Motor neuron (in vitro differentiated cells): ENCODE measurements around the gene GPANK1. TPM values are rescaled to one million over a fixed set of nuclear protein-coding genes. Genes with fewer than 3 reads are reported as not detected.

Source experiments
- ATAC-seq, 8 experiments: fragments of 200-7000 bp; cut with Tn5 transposase; replicated peaks in 6 of 8; 2 replicates each; pipeline ENCODE4 v1.8.0; 2021; ENCODE audit warnings: mild to moderate bottlenecking in 8 of 8, moderate library complexity in 8 of 8
- H3K27ac ChIP-seq, 2 donors: fragments of 250-450 bp; sonication (Bioruptor Pico); 2 replicates each; pipeline ENCODE4 v1.9.0; 2021; ENCODE audit warnings: antibody characterized with exemption in 2 of 2, mild to moderate bottlenecking in 2 of 2, moderate library complexity in 1 of 2
- H3K4me1 ChIP-seq, 2 donors: fragments of 250-450 bp; sonication (Bioruptor Pico); replicated peaks in 1 of 2; 2 replicates each; pipeline ENCODE4 v1.6.1; 2021; ENCODE audit warnings: antibody characterized with exemption in 2 of 2, mild to moderate bottlenecking in 2 of 2, moderate library complexity in 1 of 2
- H3K4me3 ChIP-seq, 5 donors: fragments of 250-450 bp; sonication (Bioruptor Pico); 2 replicates each; pipeline ENCODE4 v1.9.0; 2021; ENCODE audit warnings: antibody characterized with exemption in 5 of 5, mild to moderate bottlenecking in 5 of 5, moderate library complexity in 4 of 5
- WGBS, 10 experiments: fragments of 450-650 bp; shearing (Covaris generic); methylation state at CpG; one replicate each; pipeline ENCODE4 v1.0.0; 2022; 5-methylcytosine and 5-hydroxymethylcytosine counted together
- in situ Hi-C, 9 experiments: fragments of 400-800 bp; cut with MboI; loops; one replicate each; pipeline ENCODE4 v1.15.0; 2021; ENCODE audit warnings: low sequenced_read_pairs in 9 of 9, low pct_unique_long_range_greater_than_20kb in 2 of 9; ENCODE audit not compliant: unreplicated experiment in 9 of 9
- total RNA-seq, 8 experiments: library from RNA; unstranded; fragments of 300-600 nt; gene quantifications; 2 replicates each; pipeline versions ENCODE4 v1.2.3 to v1.2.4, GENCODE V29; 2022

GPANK1 gene
- total RNA-seq, 8 experiments from 2014 or later, result 15.2 to 27.2 (median 22.0) TPM

DNA sequence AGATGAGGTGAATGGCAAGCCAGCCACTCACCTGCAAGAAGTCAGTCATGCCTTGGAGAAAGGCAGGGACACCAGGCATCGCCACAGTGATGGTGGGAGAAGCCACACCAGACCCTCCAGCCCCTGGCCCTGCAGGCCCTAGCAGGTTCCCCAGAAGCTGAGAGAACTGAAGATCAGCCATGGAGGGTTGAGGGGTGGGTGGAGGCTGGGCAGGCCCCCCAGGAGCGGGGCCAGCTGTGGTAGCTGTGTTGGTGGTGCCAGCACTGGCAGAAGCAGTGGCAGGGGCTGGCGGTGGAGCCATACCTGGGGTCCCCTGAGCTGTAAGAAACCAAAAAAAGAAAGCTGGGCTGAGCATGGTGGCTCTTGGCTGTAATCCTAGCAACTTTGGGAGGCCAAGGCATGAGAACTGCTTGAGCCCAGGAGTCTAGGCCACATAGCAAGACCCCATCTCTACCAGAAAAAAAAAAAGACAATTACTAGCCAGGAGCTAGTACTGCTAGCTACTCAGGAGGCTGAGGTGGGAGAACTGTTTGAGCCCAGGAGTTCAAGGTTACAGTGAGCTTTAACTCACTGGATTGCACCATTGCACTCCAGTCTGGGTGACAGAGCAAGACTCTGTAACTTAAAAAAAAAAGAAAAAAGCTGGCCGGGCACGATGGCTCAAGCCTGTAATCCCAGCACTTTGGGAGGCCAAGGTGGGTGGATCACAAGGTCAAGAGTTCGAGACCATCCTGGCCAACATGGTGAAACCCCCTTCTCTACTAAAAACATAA, 21.8 kb downstream of the GPANK1 start:
- H3K4me1 ChIP-seq, result no peaks in the 10 kb centered on the region
- H3K4me3 ChIP-seq, result no peak overlapping the region
- WGBS, 10 experiments, result 80 to 100% (median 95%) methylated on average over 1 to 5 of the region's 6 CpGs; no CpG with 5 or more reads in 4 of the 10 experiments
- ATAC-seq, result no peak
- in situ Hi-C loops, result no loop called here
- no peak overlapping the region for H3K27ac ChIP-seq

DNA sequence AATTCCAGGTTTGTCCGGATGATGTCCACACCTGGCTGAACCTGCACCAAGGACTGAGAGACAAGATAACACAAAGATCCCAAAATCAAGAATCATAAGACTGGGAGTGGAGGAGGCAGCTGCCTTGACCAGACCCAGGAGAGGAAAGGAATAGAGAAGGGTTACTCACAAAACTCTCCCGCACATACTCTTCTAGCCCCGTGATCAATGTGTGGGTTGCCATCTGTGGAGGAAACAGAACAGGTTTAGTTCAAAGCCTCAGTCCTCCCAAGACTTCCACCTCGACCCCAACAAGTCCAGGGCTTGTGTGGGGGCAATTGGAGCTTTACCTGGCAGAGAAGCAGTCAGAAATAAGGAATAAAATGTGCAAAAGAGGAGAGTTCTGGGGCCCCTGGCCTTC, 23.4 kb downstream of the GPANK1 start:
- WGBS, 10 experiments, result 33 to 100% (median 97%) methylated on average over 1 to 4 of the region's 4 CpGs; no CpG with 5 or more reads in 3 of the 10 experiments
- no peak for ATAC-seq
- Histone ChIP-seq H3K27ac (no peak overlapping the region), H3K4me1 (no peaks in the 10 kb centered on the region), H3K4me3 (no peak overlapping the region)
- in situ Hi-C loops, result no loop called here

DNA sequence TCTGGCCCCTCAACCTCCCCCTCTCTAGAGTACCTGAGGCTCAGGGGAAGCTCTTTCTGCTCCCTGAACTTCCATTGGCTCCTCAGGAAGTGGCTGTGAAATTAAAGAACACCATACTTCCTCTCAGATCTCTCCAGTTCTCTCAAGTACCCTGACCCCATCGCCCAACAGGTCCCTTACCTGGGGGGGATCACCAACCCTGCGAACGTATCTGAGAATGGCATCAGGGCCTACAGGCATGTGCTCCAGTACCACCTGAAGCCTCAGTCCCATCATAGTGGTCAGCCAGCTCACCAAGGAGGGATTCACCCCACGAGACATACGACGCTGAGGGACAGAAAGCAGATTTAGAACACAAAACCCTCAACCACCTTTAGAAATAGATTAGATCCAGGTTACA, 24.2 kb downstream of the GPANK1 start:
- WGBS, 10 experiments, result 67 to 100% (median 94%) methylated on average over 1 to 6 of the region's 6 CpGs; no CpG with 5 or more reads in 2 of the 10 experiments
- no peak overlapping the region for H3K27ac ChIP-seq
- H3K4me1 ChIP-seq, result no peaks in the 10 kb centered on the region
- peak in 1 of 8 experiments; percentile 1 for ATAC-seq
- in situ Hi-C loops, result no loop called here
- H3K4me3 ChIP-seq, result no peak overlapping the region

DNA sequence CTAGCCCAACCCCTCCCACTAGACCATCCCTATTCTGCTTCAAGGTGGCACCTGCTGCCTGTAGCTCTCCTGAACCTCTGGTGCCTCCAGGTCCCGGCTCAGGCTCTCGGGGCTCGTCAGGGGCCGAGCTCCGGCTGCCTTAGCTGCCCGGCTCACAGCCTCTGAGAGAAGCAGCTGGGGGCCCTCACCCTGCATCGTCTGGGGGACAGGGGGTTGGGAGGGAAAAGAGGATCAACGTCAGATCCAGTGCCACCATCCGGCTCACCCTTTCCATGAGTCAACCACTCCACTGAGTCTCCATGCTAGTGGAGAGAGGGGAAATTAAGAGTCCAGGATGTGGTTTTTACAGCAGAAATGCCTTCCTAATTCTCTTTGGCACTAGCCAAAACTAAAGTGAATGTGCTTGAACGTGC, 25.3 kb downstream of the GPANK1 start:
- Histone ChIP-seq H3K27ac (no peak overlapping the region), H3K4me1 (no peaks in the 10 kb centered on the region), H3K4me3 (no peak overlapping the region)
- WGBS, 10 experiments, result 0 to 100% (median 49%) methylated on average over 1 to 3 of the region's 10 CpGs; no CpG with 5 or more reads in 4 of the 10 experiments
- in situ Hi-C loops, result no loop called here
- ATAC-seq, result peak in 7 of 8 experiments; percentile 5 to 25 (median 10)

DNA sequence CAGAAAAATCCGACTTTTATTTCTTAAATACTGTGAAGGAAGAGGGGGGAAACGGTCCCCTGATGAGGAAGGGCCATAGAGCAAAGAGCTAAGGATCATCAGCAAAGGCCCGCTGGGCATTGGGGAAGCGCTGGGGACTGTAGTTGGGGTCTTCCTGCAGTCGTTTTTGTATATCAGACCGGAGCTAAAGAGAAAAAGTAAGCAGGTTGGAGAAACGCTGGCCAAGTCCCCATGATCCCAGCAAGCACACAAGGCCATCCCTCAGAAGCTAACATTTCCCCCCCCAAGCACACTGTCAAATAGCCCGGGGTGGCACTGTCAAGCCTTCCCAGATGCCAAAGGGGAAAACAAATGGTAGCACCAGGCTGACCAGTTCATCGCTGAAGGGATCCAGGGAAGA, 25.8 kb downstream of the GPANK1 start:
- no peaks in the 10 kb centered on the region for H3K4me1 ChIP-seq
- no peak overlapping the region for H3K4me3 ChIP-seq
- in situ Hi-C loops, result no loop called here
- no peak overlapping the region for H3K27ac ChIP-seq
- ATAC-seq, result peak in 3 of 8 experiments; percentile 5 to 8 (median 6)
- WGBS, 10 experiments, result 40 to 100% (median 87%) methylated on average over 1 to 8 of the region's 9 CpGs; no CpG with 5 or more reads in 1 of the 10 experiments

DNA sequence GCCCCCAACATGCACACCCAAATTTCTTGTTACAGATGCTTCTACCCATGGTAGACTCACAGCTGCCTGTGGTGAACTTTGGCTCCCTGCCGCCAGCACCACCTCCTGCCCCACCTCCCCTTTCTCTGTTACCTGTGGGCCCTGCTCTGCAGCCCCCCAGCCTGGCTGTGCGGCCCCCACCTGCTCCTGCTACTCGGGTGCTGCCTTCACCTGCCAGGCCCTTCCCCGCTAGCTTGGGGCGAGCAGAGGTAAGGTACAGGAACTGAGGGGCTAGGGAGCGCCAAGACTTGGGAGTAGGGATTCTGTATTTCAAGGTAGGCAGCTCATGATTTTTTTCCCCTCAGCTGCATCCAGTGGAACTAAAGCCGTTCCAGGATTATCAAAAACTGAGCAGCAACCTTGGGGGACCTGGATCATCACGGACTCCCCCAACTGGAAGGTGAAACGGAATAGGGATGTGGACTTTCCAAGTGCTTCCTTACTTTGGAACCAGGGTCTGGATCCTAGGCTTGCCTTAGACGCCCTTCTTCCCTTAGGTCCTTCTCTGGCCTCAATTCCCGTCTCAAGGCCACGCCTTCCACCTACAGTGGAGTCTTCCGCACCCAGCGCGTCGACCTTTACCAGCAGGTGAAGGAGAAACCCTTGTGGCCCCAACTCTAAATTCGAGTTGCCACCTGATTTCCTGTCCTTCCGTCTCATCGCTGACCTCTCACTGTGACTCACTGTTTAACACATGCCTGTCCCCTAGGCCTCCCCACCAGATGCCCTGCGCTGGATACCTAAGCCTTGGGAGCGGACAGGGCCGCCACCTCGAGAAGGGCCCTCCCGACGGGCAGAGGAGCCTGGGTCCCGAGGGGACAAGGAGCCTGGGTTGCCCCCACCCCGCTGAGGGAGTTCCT, 27.9 kb downstream of the GPANK1 start:
- 50 to 100% (median 90%) methylated on average over 1 to 15 of the region's 27 CpGs; no CpG with 5 or more reads in 3 of the 10 experiments for WGBS, 10 experiments

DNA sequence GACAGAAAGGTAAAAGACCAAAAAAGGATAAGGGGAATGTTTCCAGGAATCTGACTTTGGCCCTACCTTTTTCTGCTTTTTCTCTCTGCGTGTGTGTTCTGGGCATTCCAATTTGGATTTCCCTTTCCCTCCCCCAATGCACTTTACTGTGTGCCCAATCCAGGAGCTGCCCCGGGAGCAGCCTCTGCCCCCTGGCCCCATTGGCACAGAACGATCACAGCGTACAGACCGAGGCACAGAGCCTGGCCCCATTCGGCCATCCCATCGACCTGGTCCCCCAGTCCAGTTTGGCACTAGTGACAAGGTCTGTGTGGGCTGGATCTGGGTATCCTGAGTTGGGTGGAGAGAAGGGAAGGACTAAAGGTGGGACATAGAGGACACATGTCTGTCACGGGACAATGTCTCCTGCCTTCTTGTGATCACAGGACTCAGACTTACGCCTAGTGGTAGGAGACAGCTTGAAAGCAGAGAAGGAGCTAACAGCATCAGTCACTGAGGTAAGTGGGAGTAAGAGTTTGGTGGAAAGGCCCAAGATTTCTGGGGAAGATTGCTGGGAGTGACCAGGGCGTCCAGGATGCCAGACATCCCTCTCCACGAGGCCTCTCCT, 29.7 kb downstream of the GPANK1 start:
- peaks cover 0 to 5% of the 10 kb centered on the region in 2 donors for H3K4me1 ChIP-seq
- no peak overlapping the region for H3K4me3 ChIP-seq
- no peak overlapping the region for H3K27ac ChIP-seq
- in situ Hi-C loops, result no loop called here
- WGBS, 10 experiments, result 73 to 100% (median 96%) methylated on average over 2 to 7 of the region's 11 CpGs; no CpG with 5 or more reads in 5 of the 10 experiments
- ATAC-seq, result no peak

More for the DNA sequence above, 27.9 kb downstream of the GPANK1 start:
- Histone ChIP-seq H3K4me1 (peaks cover 0 to 5% of the 10 kb centered on the region in 2 donors), H3K4me3 (no peak overlapping the region), H3K27ac (no peak overlapping the region)
- peak in 4 of 8 experiments; percentile 12 to 21 (median 16) for ATAC-seq
- in situ Hi-C loops, result no loop called here

DNA sequence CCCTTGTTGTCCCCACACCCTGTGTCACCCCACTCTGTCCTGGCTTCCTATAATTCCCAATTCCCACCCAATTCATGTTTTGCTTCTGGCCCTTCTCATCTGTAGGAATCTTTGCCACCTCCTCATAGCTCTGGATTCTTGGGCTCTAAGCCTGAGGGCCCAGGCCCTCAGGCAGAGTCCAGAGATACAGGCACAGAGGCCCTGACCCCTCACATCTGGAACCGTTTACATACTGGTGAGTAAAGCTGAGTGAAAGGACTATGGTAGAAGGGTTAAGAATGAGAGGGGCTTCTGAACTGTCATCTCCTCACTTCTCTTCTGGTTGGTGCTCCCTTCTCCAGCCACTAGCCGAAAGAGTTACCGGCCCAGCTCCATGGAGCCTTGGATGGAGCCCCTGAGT, 30.7 kb downstream of the GPANK1 start:
- peaks cover 0 to 5% of the 10 kb centered on the region in 2 donors for H3K4me1 ChIP-seq
- WGBS, 10 experiments, result 80 to 100% (median 93%) methylated on average over 1 to 3 of the region's 3 CpGs; no CpG with 5 or more reads in 5 of the 10 experiments
- H3K27ac ChIP-seq, result no peak overlapping the region
- no peak for ATAC-seq
- no peak overlapping the region for H3K4me3 ChIP-seq
- in situ Hi-C loops, result no loop called here

DNA sequence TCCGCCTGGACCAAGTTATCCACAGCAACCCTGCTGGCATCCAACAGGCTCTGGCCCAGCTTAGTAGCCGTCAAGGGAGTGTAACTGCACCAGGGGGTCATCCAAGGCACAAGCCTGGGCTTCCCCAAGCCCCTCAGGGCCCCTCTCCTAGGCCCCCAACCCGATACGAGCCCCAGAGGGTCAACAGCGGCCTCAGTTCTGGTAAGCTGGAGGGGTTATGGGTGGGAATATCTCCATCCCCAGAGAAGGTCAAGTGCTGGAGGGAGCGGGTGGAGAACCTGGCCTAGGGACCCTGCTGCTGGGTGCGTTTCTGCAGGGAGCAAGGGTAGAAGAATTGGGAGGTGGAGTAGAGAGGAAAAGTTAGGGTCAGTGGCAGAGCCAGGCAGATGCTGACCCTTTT, 31.4 kb downstream of the GPANK1 start:
- peaks cover 0 to 5% of the 10 kb centered on the region in 2 donors for H3K4me1 ChIP-seq
- no peak overlapping the region for H3K4me3 ChIP-seq
- peak overlapping the region in 1 of 2 donors; percentile 77 for H3K27ac ChIP-seq
- in situ Hi-C loops, result no loop called here
- no peak for ATAC-seq
- WGBS, 10 experiments, result 80 to 100% (median 92%) methylated on average over 1 to 5 of the region's 7 CpGs; no CpG with 5 or more reads in 7 of the 10 experiments

DNA sequence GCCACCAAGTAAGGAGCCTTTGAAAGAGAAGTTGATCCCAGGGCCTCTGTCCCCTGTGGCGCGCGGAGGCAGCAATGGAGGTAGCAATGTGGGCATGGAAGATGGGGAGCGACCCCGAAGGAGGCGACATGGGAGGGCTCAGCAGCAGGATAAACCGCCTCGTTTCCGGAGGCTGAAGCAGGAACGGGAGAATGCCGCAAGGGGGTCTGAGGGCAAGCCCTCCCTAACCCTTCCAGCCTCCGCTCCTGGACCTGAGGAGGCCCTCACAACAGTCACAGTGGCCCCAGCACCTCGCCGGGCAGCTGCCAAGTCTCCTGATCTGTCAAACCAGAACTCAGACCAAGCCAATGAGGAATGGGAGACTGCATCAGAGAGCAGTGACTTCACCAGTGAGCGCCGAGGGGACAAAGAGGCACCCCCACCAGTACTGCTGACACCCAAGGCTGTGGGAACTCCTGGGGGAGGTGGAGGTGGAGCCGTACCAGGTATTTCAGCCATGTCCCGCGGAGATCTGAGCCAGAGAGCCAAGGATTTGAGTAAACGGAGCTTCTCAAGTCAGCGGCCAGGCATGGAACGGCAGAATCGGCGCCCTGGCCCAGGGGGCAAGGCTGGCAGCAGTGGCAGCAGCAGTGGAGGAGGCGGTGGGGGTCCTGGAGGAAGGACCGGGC, 32.4 kb downstream of the GPANK1 start:
- H3K27ac ChIP-seq, result peak overlapping the region in 1 of 2 donors; percentile 45

DNA sequence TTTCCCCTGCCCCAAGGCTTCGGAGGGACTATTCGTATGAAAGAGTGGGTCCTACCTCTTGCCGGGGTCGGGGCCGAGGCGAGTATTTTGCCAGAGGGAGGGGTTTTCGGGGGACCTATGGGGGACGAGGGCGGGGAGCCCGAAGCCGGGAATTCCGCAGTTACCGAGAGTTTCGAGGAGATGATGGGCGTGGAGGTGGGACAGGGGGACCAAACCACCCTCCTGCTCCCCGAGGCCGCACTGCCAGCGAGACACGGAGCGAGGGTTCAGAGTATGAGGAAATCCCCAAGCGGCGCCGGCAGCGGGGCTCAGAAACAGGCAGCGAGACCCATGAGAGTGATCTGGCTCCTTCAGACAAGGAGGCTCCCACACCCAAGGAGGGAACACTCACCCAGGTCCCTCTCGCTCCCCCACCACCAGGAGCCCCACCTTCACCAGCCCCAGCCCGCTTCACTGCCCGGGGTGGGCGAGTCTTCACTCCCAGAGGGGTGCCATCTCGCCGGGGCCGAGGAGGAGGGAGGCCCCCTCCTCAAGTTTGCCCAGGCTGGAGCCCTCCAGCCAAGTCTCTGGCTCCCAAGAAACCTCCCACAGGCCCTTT, 33.0 kb downstream of the GPANK1 start:
- Histone ChIP-seq H3K4me1 (peaks cover 0 to 5% of the 10 kb centered on the region in 2 donors), H3K27ac (peak overlapping the region in 1 of 2 donors; percentile 45), H3K4me3 (no peak overlapping the region)
- peak in 5 of 8 experiments; percentile 6 to 22 (median 19) for ATAC-seq
- in situ Hi-C loops, result no loop called here
- WGBS, 10 experiments, result 30 to 80% methylated on average over 1 to 2 of the region's 32 CpGs; no CpG with 5 or more reads in 8 of the 10 experiments

More for the DNA sequence above, 32.4 kb downstream of the GPANK1 start:
- ATAC-seq, result peak in 3 of 8 experiments; percentile 1 to 4 (median 2)
- in situ Hi-C loops, result no loop called here
- peaks cover 0 to 5% of the 10 kb centered on the region in 2 donors for H3K4me1 ChIP-seq
- WGBS, 10 experiments, result 67 to 100% (median 96%) methylated on average over 1 to 16 of the region's 26 CpGs; no CpG with 5 or more reads in 5 of the 10 experiments
- no peak overlapping the region for H3K4me3 ChIP-seq

DNA sequence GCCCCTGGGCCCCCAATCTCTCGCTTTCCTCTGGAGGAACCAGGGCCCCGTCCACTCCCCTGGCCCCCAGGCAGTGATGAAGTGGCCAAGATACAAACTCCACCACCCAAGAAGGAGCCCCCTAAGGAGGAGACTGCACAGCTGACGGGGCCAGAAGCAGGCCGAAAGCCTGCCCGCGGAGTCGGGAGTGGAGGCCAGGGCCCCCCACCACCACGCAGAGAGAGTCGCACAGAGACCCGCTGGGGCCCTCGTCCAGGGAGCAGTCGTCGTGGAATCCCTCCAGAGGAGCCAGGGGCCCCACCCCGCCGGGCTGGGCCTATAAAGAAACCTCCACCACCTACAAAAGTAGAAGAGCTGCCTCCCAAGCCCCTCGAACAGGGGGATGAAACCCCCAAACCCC, 33.6 kb downstream of the GPANK1 start:
- WGBS, 10 experiments, result 95% methylated on average over 4 of the region's 16 CpGs; no CpG with 5 or more reads in 9 of the 10 experiments
- ATAC-seq, result peak in 5 of 8 experiments; percentile 4 to 24 (median 18)
- no peak overlapping the region for H3K4me3 ChIP-seq
- peaks cover 0 to 5% of the 10 kb centered on the region in 2 donors for H3K4me1 ChIP-seq
- in situ Hi-C loops, result no loop called here
- H3K27ac ChIP-seq, result no peak overlapping the region
